Mucosa of descending colon (tissue), 3 donors: ENCODE data around the gene ITGA4. TPM values are rescaled to one million over a fixed set of nuclear protein-coding genes. Genes with fewer than 3 reads are reported as not detected.

ENCODE experiments used
- ATAC-seq: fragments of 200-7000 bp; cut with Tn5 transposase; one replicate; pipeline ENCODE4 v1.9.1; 2020; ENCODE audit warnings: mild to moderate bottlenecking, moderate library complexity
- DNase-seq, 3 donors: peaks; one replicate each; pipeline ENCODE4 v3.0.0-alpha.2; 2020
- H3K36me3 ChIP-seq: fragments of 200-600 bp; one replicate; pipeline ENCODE4 v1.8.0; 2021; ENCODE audit warnings: low read depth, mild to moderate bottlenecking
- H3K4me1 ChIP-seq: fragments of 200-600 bp; one replicate; pipeline ENCODE4 v1.8.0; 2021; ENCODE audit warnings: low read depth, mild to moderate bottlenecking
- H3K4me3 ChIP-seq: fragments of 200-600 bp; one replicate; pipeline ENCODE4 v1.8.0; 2021; ENCODE audit warnings: mild to moderate bottlenecking
- H3K9me3 ChIP-seq: fragments of 200-600 bp; one replicate; pipeline ENCODE4 v1.8.0; 2021; ENCODE audit warnings: mild to moderate bottlenecking
- intact Hi-C, 2 donors: fragments of 100-400 bp; cut with DNase I in 1 of 2; cut with micrococcal nuclease in 1 of 2; formaldehyde crosslinking; loops; one replicate each; pipeline versions ENCODE4 v1.11.0 to v1.11.1; 2022; cut with DNase I, micrococcal nuclease
- total RNA-seq, 3 donors: library from RNA; stranded (reverse); fragmentation: NEBNext Ultra II Directional in 2 of 3; extraction: Animal tissue kit (Norgen Biotek cat#: 25700) in 2 of 3; gene quantifications; one replicate each; pipeline versions ENCODE4 v1.2.1 to v1.2.4, GENCODE V29; 2021 to 2023
- TF ChIP-seq, protein P1 (sequence below): fragments of 200-600 bp; IDR thresholded peaks from one replicate; pipeline ENCODE4 v1.8.0; 2022; ENCODE audit warnings: antibody characterized with exemption, mild to moderate bottlenecking
- donor health status: DM: no; HTN: no; CAD: no; lungs with moderate emphysema.
- donor health status: DM: no; HTN: no; CAD: no.
- donor health status: DM: no; HTN: yes; CAD: no.

ITGA4 gene
- total RNA-seq, 3 donors from 2014 or later = 6.8 to 13.4 (median 11.6) TPM

DNA sequence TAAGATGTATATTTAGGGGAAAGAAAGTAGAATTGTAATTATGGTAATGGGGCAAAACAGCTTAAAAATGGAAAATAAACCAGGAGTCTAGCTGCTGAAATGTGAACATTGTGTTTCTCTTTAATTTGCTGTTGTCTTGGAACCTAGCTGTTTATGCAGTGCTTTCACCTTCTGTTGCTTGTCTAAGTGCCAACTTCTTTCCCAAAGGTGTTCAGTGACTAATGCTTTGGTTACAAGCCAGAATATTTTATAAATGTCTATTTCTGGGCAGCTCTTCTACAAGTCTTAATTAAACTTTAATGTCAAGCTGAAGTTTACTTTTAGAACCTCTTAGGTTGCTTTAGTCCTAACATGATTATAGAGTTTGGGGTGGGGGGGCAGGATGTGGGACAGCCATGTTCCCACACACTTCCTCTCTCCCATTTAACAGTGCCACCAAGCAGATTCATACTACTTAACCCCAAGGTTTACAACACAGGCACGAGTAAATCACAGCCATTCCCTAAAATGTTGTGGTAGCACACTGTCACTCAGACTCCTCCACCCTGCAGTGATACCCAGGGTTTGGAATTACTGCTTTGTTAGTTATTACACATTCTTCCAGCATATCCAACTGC is 60.6 kb downstream of the ITGA4 start:
- Histone ChIP-seq H3K36me3 (no peaks in the 10 kb centered on the region), H3K4me1 (no peaks in the 10 kb centered on the region), H3K4me3 (no peak overlapping the region), H3K9me3 (no peaks in the 10 kb centered on the region)
- intact Hi-C loops = no loop called here
- DNase-seq = peak in 1 of 3 donors; percentile 25
- TF ChIP-seq, protein P1, sequence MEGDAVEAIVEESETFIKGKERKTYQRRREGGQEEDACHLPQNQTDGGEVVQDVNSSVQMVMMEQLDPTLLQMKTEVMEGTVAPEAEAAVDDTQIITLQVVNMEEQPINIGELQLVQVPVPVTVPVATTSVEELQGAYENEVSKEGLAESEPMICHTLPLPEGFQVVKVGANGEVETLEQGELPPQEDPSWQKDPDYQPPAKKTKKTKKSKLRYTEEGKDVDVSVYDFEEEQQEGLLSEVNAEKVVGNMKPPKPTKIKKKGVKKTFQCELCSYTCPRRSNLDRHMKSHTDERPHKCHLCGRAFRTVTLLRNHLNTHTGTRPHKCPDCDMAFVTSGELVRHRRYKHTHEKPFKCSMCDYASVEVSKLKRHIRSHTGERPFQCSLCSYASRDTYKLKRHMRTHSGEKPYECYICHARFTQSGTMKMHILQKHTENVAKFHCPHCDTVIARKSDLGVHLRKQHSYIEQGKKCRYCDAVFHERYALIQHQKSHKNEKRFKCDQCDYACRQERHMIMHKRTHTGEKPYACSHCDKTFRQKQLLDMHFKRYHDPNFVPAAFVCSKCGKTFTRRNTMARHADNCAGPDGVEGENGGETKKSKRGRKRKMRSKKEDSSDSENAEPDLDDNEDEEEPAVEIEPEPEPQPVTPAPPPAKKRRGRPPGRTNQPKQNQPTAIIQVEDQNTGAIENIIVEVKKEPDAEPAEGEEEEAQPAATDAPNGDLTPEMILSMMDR = no peak
- ATAC-seq = peak; percentile 27

DNA sequence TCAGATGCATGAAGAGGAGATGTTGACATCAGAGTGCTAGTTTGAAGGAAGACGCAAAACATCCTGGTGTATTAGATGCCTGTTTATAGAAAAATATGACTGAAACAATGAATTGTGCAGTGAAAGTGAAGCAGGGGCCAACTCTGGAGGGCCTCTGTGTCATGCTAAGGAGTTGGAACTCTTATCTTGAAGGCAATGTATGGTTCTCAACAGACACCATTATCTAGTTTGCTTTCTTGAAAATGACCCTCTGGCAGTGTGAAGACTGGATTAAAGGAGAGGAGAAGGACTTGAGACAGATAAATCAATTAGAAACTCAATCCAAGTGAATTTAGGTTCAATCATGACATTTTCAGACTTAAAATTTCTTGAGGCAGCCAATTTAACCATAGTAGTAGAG is 63.1 kb downstream of the ITGA4 start:
- intact Hi-C loops = no loop called here
- Histone ChIP-seq H3K9me3 (no peaks in the 10 kb centered on the region), H3K4me1 (no peaks in the 10 kb centered on the region), H3K36me3 (no peaks in the 10 kb centered on the region), H3K4me3 (no peak overlapping the region)
- ATAC-seq (no peak), DNase-seq (no peak)
- TF ChIP-seq, protein P1 = no peak

DNA sequence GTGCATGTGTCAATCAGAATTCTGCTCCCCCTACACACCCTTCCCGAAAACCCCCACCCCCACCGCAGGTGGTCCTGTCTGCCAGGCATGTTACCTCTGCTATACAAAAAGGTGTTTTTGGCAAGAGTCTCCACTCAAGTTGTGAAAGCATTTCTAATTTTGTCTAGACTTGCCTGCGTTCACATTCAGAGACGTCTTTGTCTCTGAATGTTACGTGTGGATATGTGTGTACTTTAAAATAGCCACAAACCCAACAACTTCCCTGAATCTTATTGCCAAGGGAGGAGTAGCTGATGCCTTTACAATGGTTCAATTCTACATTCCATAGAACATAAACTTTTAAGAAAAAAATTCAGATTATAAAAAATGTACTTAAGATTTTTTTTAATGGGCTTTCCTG is 66.6 kb downstream of the ITGA4 start:
- DNase-seq (no peak), ATAC-seq (no peak)
- TF ChIP-seq, protein P1 = no peak
- H3K4me3 ChIP-seq = no peak overlapping the region
- no peaks in the 10 kb centered on the region for H3K4me1 ChIP-seq
- intact Hi-C loops = no loop called here
- no peaks in the 10 kb centered on the region for H3K36me3 ChIP-seq
- H3K9me3 ChIP-seq = no peaks in the 10 kb centered on the region

DNA sequence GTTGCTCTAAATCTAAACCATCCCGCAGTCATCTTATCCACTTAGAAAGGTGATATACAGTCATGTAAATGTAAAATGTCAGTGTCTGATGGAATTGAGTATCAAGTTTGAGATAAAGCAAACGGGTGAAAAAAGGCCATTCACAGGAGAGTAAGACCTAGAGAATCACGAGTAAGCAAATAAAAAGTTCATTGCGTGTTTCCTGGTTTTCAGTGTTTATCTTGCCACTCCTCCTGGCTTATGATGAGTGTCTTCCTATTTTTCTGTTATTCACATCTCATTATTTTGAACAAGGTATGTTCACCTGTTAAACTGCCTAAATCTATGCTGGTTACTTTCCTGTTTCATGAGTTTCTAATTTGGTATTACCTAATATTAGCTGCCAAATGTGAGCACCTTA is 68.8 kb downstream of the ITGA4 start:
- intact Hi-C loops = no loop called here
- TF ChIP-seq, protein P1 = no peak
- Histone ChIP-seq H3K9me3 (no peaks in the 10 kb centered on the region), H3K4me3 (no peak overlapping the region), H3K4me1 (no peaks in the 10 kb centered on the region), H3K36me3 (no peaks in the 10 kb centered on the region)
- DNase-seq (no peak), ATAC-seq (no peak)

DNA sequence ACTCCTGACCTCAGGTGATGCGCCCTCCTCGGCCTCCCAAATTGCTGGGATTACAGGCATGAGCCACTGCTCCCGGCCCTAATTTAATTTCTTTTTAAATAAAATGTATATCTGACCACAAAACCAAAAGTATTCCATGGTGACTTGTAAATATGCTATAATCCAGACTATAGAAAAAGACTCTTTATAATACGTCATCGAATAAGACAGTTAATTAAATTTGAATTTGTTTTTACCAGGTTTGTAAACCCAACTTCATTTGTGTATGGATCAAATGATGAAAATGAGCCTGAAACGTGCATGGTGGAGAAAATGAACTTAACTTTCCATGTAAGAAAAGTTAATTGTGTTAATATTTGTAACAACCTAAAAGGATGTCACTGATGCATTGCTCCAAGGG is 69.9 kb downstream of the ITGA4 start:
- ATAC-seq = no peak
- no peaks in the 10 kb centered on the region for H3K36me3 ChIP-seq
- H3K9me3 ChIP-seq = no peaks in the 10 kb centered on the region
- no peaks in the 10 kb centered on the region for H3K4me1 ChIP-seq
- H3K4me3 ChIP-seq = no peak overlapping the region
- TF ChIP-seq, protein P1 = no peak
- intact Hi-C loops = no loop called here
- no peak for DNase-seq

DNA sequence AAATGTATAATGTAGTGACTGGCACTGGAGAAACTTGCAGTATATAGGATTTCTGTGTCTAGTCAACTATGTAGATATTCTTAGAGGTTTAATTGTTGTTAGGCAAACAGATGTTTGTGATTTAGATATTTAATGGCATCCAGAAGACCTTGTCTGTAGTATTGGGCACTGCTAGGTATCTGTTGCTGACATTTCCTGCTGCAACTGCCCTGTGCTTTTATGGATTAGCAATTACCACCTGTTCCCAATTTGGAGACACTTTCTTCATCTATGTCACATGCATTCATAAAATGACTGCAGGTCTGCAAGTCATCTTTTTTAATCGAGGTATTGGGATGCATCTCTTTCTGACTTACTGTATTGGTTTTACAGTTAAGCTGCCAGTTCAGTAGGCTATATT is 71.3 kb downstream of the ITGA4 start:
- intact Hi-C loops = no loop called here
- TF ChIP-seq, protein P1 = no peak
- ATAC-seq = no peak
- Histone ChIP-seq H3K36me3 (no peaks in the 10 kb centered on the region), H3K9me3 (no peaks in the 10 kb centered on the region), H3K4me3 (no peak overlapping the region), H3K4me1 (no peaks in the 10 kb centered on the region)
- DNase-seq = no peak
